Nephron progenitor cell (in vitro differentiated cells): Measurements from ENCODE around the gene COL5A1.

Source experiments
- DNase-seq: peaks from one replicate; pipeline ENCODE4 v3.0.0; 2021
- H3K27ac Mint-ChIP-seq: 2 replicates; pipeline ENCODE4 v1.8.0; 2021; ENCODE audit warnings: mild to moderate bottlenecking, moderate library complexity, mixed read lengths
- H3K27me3 Mint-ChIP-seq: 2 replicates; pipeline ENCODE4 v1.8.0; 2021; ENCODE audit warnings: mild to moderate bottlenecking, low read depth, mixed read lengths; ENCODE audit not compliant: poor library complexity
- H3K36me3 Mint-ChIP-seq: 2 replicates; pipeline ENCODE4 v1.8.0; 2021; ENCODE audit warnings: low read depth, mixed read lengths
- H3K4me1 Mint-ChIP-seq: 2 replicates; pipeline ENCODE4 v1.8.0; 2021; ENCODE audit warnings: mixed read lengths
- H3K4me3 Mint-ChIP-seq: 2 replicates; pipeline ENCODE4 v1.8.0; 2021; ENCODE audit warnings: mild to moderate bottlenecking, moderate library complexity, mixed read lengths
- H3K9me3 Mint-ChIP-seq: 2 replicates; pipeline ENCODE4 v1.8.0; 2021; ENCODE audit warnings: mild to moderate bottlenecking, moderate library complexity, mixed read lengths
- CTCF ChIP-seq: fragments of 200-600 bp; sonication (generic); IDR thresholded peaks from 2 replicates; pipeline ENCODE4 v1.5.0; 2021; ENCODE audit warnings: antibody characterized with exemption

The COL5A1 gene

GRCh38 chr9:134595014-134595413 is 46.6 kb upstream of the COL5A1 start:
- Mint-ChIP-seq H3K27me3 (peaks cover 3% of the 10 kb centered on the region), H3K9me3 (no peaks in the 10 kb centered on the region), H3K27ac (no peak overlapping the region), H3K36me3 (no peaks in the 10 kb centered on the region), H3K4me1 (peaks cover 38% of the 10 kb centered on the region), H3K4me3 (no peak overlapping the region)
- no peak for DNase-seq
- TF ChIP-seq CTCF, result no peak

GRCh38 chr9:134597041-134597913 is 44.3 kb upstream of the COL5A1 start:
- H3K27me3 Mint-ChIP-seq, result peaks cover 6% of the 10 kb centered on the region
- peaks cover 24% of the 10 kb centered on the region for H3K4me1 Mint-ChIP-seq
- no peak for DNase-seq
- no peaks in the 10 kb centered on the region for H3K36me3 Mint-ChIP-seq
- no peak overlapping the region for H3K4me3 Mint-ChIP-seq
- no peak overlapping the region for H3K27ac Mint-ChIP-seq
- no peak for TF ChIP-seq CTCF
- H3K9me3 Mint-ChIP-seq, result no peaks in the 10 kb centered on the region

GRCh38 chr9:134597957-134598883 is 43.4 kb upstream of the COL5A1 start:
- Mint-ChIP-seq H3K27ac (no peak overlapping the region), H3K9me3 (no peaks in the 10 kb centered on the region), H3K36me3 (no peaks in the 10 kb centered on the region), H3K4me1 (peaks cover 23% of the 10 kb centered on the region), H3K27me3 (peaks cover 6% of the 10 kb centered on the region), H3K4me3 (no peak overlapping the region)
- DNase-seq, result no peak
- no peak for TF ChIP-seq CTCF

GRCh38 chr9:134598884-134599245 is 42.7 kb upstream of the COL5A1 start:
- no peaks in the 10 kb centered on the region for H3K9me3 Mint-ChIP-seq

GRCh38 chr9:134600371-134600770 is 41.2 kb upstream of the COL5A1 start:
- Mint-ChIP-seq H3K36me3 (no peaks in the 10 kb centered on the region), H3K4me3 (no peak overlapping the region), H3K4me1 (peaks cover 20% of the 10 kb centered on the region), H3K27ac (no peak overlapping the region), H3K27me3 (peaks cover 11% of the 10 kb centered on the region), H3K9me3 (no peaks in the 10 kb centered on the region)
- DNase-seq, result no peak
- no peak for TF ChIP-seq CTCF

More at GRCh38 chr9:134598884-134599245, 42.7 kb upstream of the COL5A1 start:
- Mint-ChIP-seq H3K4me1 (peaks cover 16% of the 10 kb centered on the region), H3K4me3 (no peak overlapping the region), H3K36me3 (no peaks in the 10 kb centered on the region), H3K27ac (no peak overlapping the region), H3K27me3 (peaks cover 6% of the 10 kb centered on the region)
- no peak for DNase-seq
- no peak for TF ChIP-seq CTCF
